IMR-90 (cell line): ENCODE results near the gene DNAH6. TPM values are rescaled to one million over a fixed set of nuclear protein-coding genes. Genes with fewer than 3 reads are reported as not detected.

Experiments used
- ATAC-seq: fragments of 200-7000 bp; cut with Tn5 transposase; 2 replicates; pipeline ENCODE4 v1.9.1; 2020; ENCODE audit warnings: low read depth, mild to moderate bottlenecking, moderate library complexity
- BruUV-seq: library from RNA; stranded (reverse); fragments of 400-500 nt; replicated peaks from 2 replicates; lab custom pipeline; 2021; lab: Mats Ljungman, UMichigan
- CTCF ChIA-PET: fragments of 300-600 bp; formaldehyde crosslinking; extraction: SDS; loops from one replicate; lab custom pipeline; 2021; ENCODE audit warnings: antibody characterized with exemption; lab: Yijun Ruan, JAX
- POLR2A ChIA-PET: fragments of 300-600 bp; sonication (Branson Sonifier 250); formaldehyde crosslinking; loops from one replicate; lab custom pipeline; 2022; ENCODE audit warnings: antibody characterized with exemption; ENCODE audit not compliant: unreplicated experiment; lab: Charles Lee
- DNase-seq: peaks from one replicate; pipeline ENCODE4 v3.0.0; 2013
- H2AFZ ChIP-seq: replicated peaks from 2 replicates; pipeline ENCODE3; 2013; ENCODE audit warnings: low read length, mild to moderate bottlenecking; ENCODE audit not compliant: poor library complexity
- H2AK5ac ChIP-seq: 2 replicates; pipeline ENCODE4 v1.6.1; 2013; ENCODE audit warnings: low read depth, low read length, inconsistent platforms
- H2AK9ac ChIP-seq: replicated peaks from 2 replicates; pipeline ENCODE3; 2013; ENCODE audit warnings: mild to moderate bottlenecking, low read depth, low read length, moderate library complexity; ENCODE audit not compliant: poor library complexity
- H2BK120ac ChIP-seq: 2 replicates; pipeline ENCODE4 v1.6.1; 2013; ENCODE audit warnings: low read depth, low read length, inconsistent platforms
- H2BK15ac ChIP-seq: 3 replicates; pipeline ENCODE4 v1.6.1; 2013; ENCODE audit warnings: low read depth, low read length, inconsistent platforms
- H2BK20ac ChIP-seq: 2 replicates; pipeline ENCODE4 v1.6.1; 2013; ENCODE audit warnings: low read depth, mild to moderate bottlenecking, inconsistent platforms, low read length, moderate library complexity
- H2BK5ac ChIP-seq: 2 replicates; pipeline ENCODE4 v1.6.1; 2013; ENCODE audit warnings: mild to moderate bottlenecking, low read depth, low read length, inconsistent platforms; ENCODE audit not compliant: poor library complexity, severe bottlenecking
- H3K14ac ChIP-seq: replicated peaks from 2 replicates; pipeline ENCODE4 v1.6.1; 2013; ENCODE audit warnings: low read depth, low read length, inconsistent platforms
- H3K18ac ChIP-seq: 2 replicates; pipeline ENCODE4 v1.6.1; 2013; ENCODE audit warnings: low read depth, low read length, control low read depth
- H3K23ac ChIP-seq: 2 replicates; pipeline ENCODE4 v1.6.1; 2013; ENCODE audit warnings: low read depth, low read length, inconsistent platforms
- H3K27ac ChIP-seq: 2 replicates; pipeline ENCODE4 v1.5.1; 2013; ENCODE audit warnings: mild to moderate bottlenecking, control low read depth, low read length; ENCODE audit not compliant: insufficient read depth
- H3K27me3 ChIP-seq: 2 replicates; pipeline ENCODE4 v1.6.1; 2013; ENCODE audit warnings: low read length; ENCODE audit not compliant: control insufficient read depth, insufficient read depth
- H3K36me3 ChIP-seq: 2 replicates; pipeline ENCODE4 v1.6.1; 2013; ENCODE audit warnings: low read length, mixed read lengths; ENCODE audit not compliant: control insufficient read depth, insufficient read depth
- H3K4ac ChIP-seq: 2 replicates; pipeline ENCODE4 v1.6.1; 2013; ENCODE audit warnings: low read depth, low read length, inconsistent platforms
- H3K4me1 ChIP-seq: 2 replicates; pipeline ENCODE4 v1.6.1; 2013; ENCODE audit warnings: low read length, mixed read lengths; ENCODE audit not compliant: control insufficient read depth, insufficient read depth
- H3K4me2 ChIP-seq: 2 replicates; pipeline ENCODE4 v1.6.1; 2013; ENCODE audit warnings: low read depth, mild to moderate bottlenecking, control low read depth, low read length, moderate library complexity
- H3K4me3 ChIP-seq: 2 replicates; pipeline ENCODE4 v1.5.1; 2013; ENCODE audit warnings: low read depth, mild to moderate bottlenecking, control low read depth, low read length, moderate library complexity; ENCODE audit not compliant: insufficient read depth
- H3K56ac ChIP-seq: 2 replicates; pipeline ENCODE4 v1.6.1; 2013; ENCODE audit warnings: low read length, inconsistent platforms; ENCODE audit not compliant: insufficient read depth; ENCODE audit errors: extremely low read depth
- H3K79me1 ChIP-seq, 2 experiments: 2 replicates each; pipeline ENCODE4 v1.6.1; 2013; ENCODE audit warnings: low read length in 2 of 2, inconsistent platforms in 1 of 2, low read depth in 1 of 2
- H3K9ac ChIP-seq: 2 replicates; pipeline ENCODE4 v1.6.1; 2013; ENCODE audit warnings: low read depth, low read length, control low read depth
- H3K9me1 ChIP-seq: 2 replicates; pipeline ENCODE4 v1.6.1; 2013; ENCODE audit warnings: low read length, inconsistent platforms; ENCODE audit not compliant: insufficient read depth
- H3K9me3 ChIP-seq: 2 replicates; pipeline ENCODE4 v1.6.1; 2013; ENCODE audit warnings: low read length; ENCODE audit not compliant: control insufficient read depth, insufficient read depth
- H4K20me1 ChIP-seq: 2 replicates; pipeline ENCODE4 v1.6.1; 2013; ENCODE audit warnings: low read length, inconsistent platforms; ENCODE audit not compliant: insufficient read depth
- H4K5ac ChIP-seq: 2 replicates; pipeline ENCODE4 v1.6.1; 2013; ENCODE audit warnings: mild to moderate bottlenecking, low read depth, low read length, control low read depth
- H4K8ac ChIP-seq, 2 experiments: 2 replicates each; pipeline ENCODE4 v1.6.1; 2013; ENCODE audit warnings: low read depth in 2 of 2, low read length in 2 of 2, control low read depth in 1 of 2, inconsistent platforms in 1 of 2
- H4K91ac ChIP-seq: 2 replicates; pipeline ENCODE4 v1.6.1; 2013; ENCODE audit warnings: low read depth, low read length, inconsistent platforms; ENCODE audit not compliant: insufficient read depth
- CEBPB ChIP-seq: IDR thresholded peaks from 2 replicates; pipeline ENCODE4 v1.6.1; 2012; ENCODE audit warnings: low read depth, low read length, improper control_type of control experiment
- CHD1 ChIP-seq: IDR thresholded peaks from 2 replicates; pipeline ENCODE4 v1.6.1; 2012; ENCODE audit warnings: low read depth, low read length, improper control_type of control experiment
- FOS ChIP-seq: fragments of 150-350 bp; IDR thresholded peaks from 2 replicates; pipeline ENCODE4 v1.6.1; 2016; ENCODE audit warnings: low read depth, low read length
- MAZ ChIP-seq: IDR thresholded peaks from 2 replicates; pipeline ENCODE4 v1.6.1; 2012; ENCODE audit warnings: low read depth, mild to moderate bottlenecking, low read length, improper control_type of control experiment, moderate library complexity, borderline replicate concordance
- MXI1 ChIP-seq: IDR thresholded peaks from 2 replicates; pipeline ENCODE4 v1.6.1; 2012; ENCODE audit warnings: low read depth, mild to moderate bottlenecking, low read length, moderate library complexity, borderline replicate concordance
- NFE2L2 ChIP-seq: fragments of 150-350 bp; IDR thresholded peaks from 2 replicates; pipeline ENCODE4 v1.6.1; 2016; ENCODE audit warnings: low read depth, mild to moderate bottlenecking, low read length
- POLR2A ChIP-seq: IDR thresholded peaks from 2 replicates; pipeline ENCODE4 v1.6.1; 2012; ENCODE audit warnings: mild to moderate bottlenecking, low read depth, low read length
- RAD21 ChIP-seq: IDR thresholded peaks from 2 replicates; pipeline ENCODE4 v1.6.1; 2012; ENCODE audit warnings: low read length, improper control_type of control experiment
- RCOR1 ChIP-seq: IDR thresholded peaks from 2 replicates; pipeline ENCODE4 v1.6.1; 2012; ENCODE audit warnings: mild to moderate bottlenecking, low read length, improper control_type of control experiment; ENCODE audit not compliant: insufficient replicate concordance
- RFX5 ChIP-seq: IDR thresholded peaks from 2 replicates; pipeline ENCODE4 v1.8.0; 2012; ENCODE audit warnings: low read depth, mild to moderate bottlenecking, low read length, moderate library complexity
- USF2 ChIP-seq: fragments of 150-350 bp; IDR thresholded peaks from 2 replicates; pipeline ENCODE4 v1.6.1; 2017; ENCODE audit warnings: mild to moderate bottlenecking, antibody characterized with exemption, low read length, low read depth
- WGBS, 2 experiments: methylation state at CpG; one replicate each; pipeline versions ENCODE4 v1.1.5 to v1.1.7; 2013; ENCODE audit warnings: missing lambda C conversion rate in 2 of 2; ENCODE audit not compliant: insufficient read length in 1 of 2; ENCODE audit errors: extremely low coverage in 2 of 2; 5-methylcytosine and 5-hydroxymethylcytosine counted together
- dilution Hi-C: fragments of 300-500 bp; cut with HindIII; formaldehyde crosslinking; loops from one replicate; pipeline ENCODE4 v1.14.3; 2018; ENCODE audit warnings: low sequenced_read_pairs; ENCODE audit not compliant: unreplicated experiment
- in situ Hi-C: fragments of 300-500 bp; cut with MboI; formaldehyde crosslinking; loops from 3 replicates; pipeline ENCODE4 v1.14.3; 2019; ENCODE audit warnings: low sequenced_read_pairs, inconsistent platforms, mixed read lengths
- intact Hi-C: fragments of 100-400 bp; cut with micrococcal nuclease; formaldehyde crosslinking; loops from 2 replicates; pipeline ENCODE4 v1.10.0; 2022
- polyA plus RNA-seq, 3 experiments: library from polyadenylated mRNA; depleted of rRNA; stranded (reverse); fragments of >200 nt; gene quantifications; 2 replicates each; pipeline ENCODE4 v1.2.3, GENCODE V29; 2012; ENCODE audit warnings: low replicate concordance in 1 of 3
- total RNA-seq: library from RNA; depleted of rRNA; stranded (reverse); fragments of >200 nt; gene quantifications from 2 replicates; pipeline ENCODE4 v1.2.3, GENCODE V29; 2012
- TF ChIP-seq, protein P1 (sequence below): fragments of 150-350 bp; IDR thresholded peaks from 2 replicates; pipeline ENCODE4 v1.6.1; 2016; ENCODE audit warnings: low read depth, mild to moderate bottlenecking, low read length, moderate library complexity, borderline replicate concordance

Gene DNAH6
- total and polyA plus RNA-seq, 2 of the 4 experiments (the other 2 are of a cell fraction) = under 0.01 to 0.07 TPM

DNA sequence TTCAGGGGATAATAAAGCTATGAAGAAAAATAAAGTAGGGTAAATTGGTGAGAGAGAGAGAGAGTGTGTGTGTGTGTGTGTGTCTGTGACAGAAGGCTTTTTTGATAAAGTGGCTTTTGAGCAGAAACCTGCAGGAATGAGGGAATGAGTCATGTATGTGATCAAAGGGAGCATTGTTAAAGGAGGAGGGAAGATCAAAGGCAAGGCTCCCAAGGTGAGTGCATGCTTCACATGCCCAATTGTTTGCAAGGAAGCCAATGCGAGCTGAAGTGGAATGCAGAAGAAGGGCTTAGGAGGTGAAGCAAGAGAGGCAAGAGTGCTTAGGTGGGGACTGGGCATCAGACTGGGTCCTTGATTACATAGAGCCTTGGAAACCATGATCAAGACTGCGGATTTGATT lies 96.8 kb downstream of the DNAH6 start:
- H2BK20ac ChIP-seq = no peak overlapping the region
- TF ChIP-seq FOS (no peak), CHD1 (no peak), USF2 (no peak), MAZ (no peak), RCOR1 (no peak), MXI1 (no peak), RFX5 (no peak), NFE2L2 (no peak), CEBPB (no peak), POLR2A (no peak), RAD21 (no peak)
- TF ChIP-seq, protein P1, sequence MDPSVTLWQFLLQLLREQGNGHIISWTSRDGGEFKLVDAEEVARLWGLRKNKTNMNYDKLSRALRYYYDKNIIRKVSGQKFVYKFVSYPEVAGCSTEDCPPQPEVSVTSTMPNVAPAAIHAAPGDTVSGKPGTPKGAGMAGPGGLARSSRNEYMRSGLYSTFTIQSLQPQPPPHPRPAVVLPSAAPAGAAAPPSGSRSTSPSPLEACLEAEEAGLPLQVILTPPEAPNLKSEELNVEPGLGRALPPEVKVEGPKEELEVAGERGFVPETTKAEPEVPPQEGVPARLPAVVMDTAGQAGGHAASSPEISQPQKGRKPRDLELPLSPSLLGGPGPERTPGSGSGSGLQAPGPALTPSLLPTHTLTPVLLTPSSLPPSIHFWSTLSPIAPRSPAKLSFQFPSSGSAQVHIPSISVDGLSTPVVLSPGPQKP = no peak
- H3K4ac ChIP-seq = no peak overlapping the region
- H3K56ac ChIP-seq = no peak overlapping the region
- no peak overlapping the region for H4K5ac ChIP-seq
- H3K9ac ChIP-seq = no peak overlapping the region
- no peak overlapping the region for H2AFZ ChIP-seq
- H3K4me2 ChIP-seq = no peak overlapping the region
- 83% methylated on average over 1 of the region's 2 CpGs; no CpG with 5 or more reads in 1 of the 2 experiments for WGBS, 2 experiments
- no peaks in the 10 kb centered on the region for H3K9me3 ChIP-seq
- no peak overlapping the region for H4K8ac ChIP-seq
- no TSS peak for BruUV-seq
- H3K4me1 ChIP-seq = no peaks in the 10 kb centered on the region
- no peaks in the 10 kb centered on the region for H3K9me1 ChIP-seq
- H3K79me1 ChIP-seq = no peaks in the 10 kb centered on the region
- H2BK15ac ChIP-seq = no peak overlapping the region
- in situ Hi-C loops (no loop called here), intact Hi-C loops (no loop called here), dilution Hi-C loops (no loop called here)
- H2BK120ac ChIP-seq = no peak overlapping the region
- DNase-seq = no peak
- H3K14ac ChIP-seq = no peak overlapping the region
- ChIA-PET POLR2A (no interaction called here), CTCF (no interaction called here)
- H2AK9ac ChIP-seq = no peak overlapping the region
- H4K20me1 ChIP-seq = no peaks in the 10 kb centered on the region
- H2AK5ac ChIP-seq = no peak overlapping the region
- H3K27me3 ChIP-seq = peaks cover 1% of the 10 kb centered on the region
- no peaks in the 10 kb centered on the region for H3K36me3 ChIP-seq
- no peak overlapping the region for H3K4me3 ChIP-seq
- no peak overlapping the region for H4K91ac ChIP-seq
- H2BK5ac ChIP-seq = no peak overlapping the region
- no peak overlapping the region for H3K23ac ChIP-seq
- no peak for ATAC-seq
- H3K27ac ChIP-seq = no peak overlapping the region
- no peak overlapping the region for H3K18ac ChIP-seq
